ENCODE measurements around the gene NEDD9.
A peak's percentile ranks its signal among the peaks of the same experiment; 100 is the strongest.

NEDD9 gene

DNA sequence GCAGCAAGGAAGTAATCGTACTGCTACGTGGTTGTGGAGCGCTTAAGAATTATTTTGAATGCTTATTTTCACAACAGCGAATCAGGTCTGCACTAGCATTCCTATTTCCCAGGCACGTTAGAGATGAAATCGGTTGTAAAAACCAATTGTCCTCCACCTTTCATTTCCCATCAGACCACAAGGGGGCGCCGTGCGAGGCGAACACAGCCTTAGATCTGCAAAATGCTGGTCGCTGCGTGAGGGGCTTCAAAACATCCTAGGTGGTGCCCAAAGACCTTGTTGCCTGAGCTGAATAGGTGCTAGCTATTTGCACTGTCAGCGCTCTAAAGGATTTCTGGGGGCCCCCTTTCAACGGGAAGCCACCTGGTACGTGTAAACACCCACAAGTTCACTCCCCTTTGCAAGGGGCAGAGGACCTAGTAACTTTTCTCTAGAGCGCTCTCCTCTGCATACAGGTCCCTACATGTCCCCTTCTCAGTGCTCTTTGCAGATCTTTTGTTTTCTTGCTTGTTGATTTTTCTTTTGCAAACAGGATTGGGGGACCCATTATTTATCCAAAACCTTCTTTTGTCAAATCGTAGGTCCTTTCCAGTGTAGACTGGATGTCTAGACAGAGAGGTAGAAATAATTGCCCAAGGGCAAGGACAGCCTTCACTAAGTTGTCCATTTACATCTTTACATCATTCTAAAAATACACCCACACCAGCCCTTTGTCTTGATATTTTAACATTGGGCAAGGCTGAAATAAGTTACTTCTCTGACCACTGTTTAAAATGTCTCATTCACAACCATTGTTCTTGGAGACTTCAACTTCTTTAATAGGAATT, 59.8 kb downstream of the NEDD9 start:
- DNase-seq = no peak

DNA sequence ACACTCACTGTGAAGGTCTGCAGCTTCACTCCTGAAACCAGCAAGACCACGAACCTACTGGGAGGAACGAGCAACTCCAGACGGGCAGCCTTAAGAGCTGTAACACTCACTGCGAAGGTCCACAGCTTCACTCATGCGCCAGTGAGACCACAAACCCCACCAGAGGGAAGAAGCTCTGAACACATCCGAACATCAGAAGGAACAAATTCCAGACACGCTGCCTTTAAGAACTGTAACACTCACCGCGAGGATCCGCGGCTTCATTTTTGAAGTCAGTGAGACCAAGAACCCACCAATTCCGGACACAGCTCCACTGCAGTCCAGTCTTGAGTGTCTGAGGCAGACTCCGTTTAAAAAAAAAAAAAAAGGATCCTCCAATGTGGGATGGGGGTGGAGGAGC, 60.5 kb downstream of the NEDD9 start:
- no peak for DNase-seq

DNA sequence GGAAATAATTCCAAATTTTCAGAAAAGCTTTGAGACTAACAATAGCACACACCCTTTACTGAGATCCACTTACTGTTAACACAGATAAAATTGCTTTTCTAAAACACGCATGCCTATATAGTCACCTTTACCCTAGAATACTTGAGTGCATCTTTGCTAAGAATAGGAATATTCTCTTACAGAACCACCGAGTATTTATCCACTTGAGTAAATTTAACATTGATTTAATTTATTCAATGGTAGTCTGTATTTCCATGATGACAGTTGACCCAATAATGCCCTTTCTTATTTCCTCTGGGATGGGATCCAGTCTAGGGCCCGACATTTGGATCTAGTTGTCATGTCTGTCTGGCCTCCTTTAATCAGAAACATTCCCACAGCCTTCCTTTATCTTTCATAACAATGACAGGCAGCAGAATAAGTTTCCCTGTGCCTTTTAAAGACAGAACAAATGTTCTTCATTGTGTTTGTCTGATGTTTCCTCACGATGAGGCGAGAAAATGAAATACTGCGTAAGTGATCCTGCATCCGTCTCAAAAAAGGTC, 64.3 kb downstream of the NEDD9 start:
- DNase-seq = no peak

DNA sequence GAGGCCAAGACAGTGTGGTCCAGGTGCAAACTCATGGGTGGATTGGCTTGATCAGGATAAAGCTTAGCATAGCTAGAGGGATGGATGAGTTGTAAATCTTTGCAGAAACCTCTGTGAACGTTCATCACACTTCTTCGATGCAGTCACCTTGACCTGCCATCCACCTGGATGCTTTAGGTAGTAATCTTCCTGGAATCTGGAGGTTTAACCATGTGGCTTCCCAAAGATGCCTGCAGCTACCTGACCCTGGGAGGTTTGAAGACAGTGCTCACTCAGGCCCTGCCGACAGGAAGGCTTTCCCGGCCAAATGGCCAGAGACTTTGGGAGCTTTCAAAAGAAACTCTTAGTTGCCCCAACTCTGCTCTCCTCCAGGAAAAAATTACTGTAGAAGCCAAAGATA, 65.5 kb downstream of the NEDD9 start:
- DNase-seq = no peak

DNA sequence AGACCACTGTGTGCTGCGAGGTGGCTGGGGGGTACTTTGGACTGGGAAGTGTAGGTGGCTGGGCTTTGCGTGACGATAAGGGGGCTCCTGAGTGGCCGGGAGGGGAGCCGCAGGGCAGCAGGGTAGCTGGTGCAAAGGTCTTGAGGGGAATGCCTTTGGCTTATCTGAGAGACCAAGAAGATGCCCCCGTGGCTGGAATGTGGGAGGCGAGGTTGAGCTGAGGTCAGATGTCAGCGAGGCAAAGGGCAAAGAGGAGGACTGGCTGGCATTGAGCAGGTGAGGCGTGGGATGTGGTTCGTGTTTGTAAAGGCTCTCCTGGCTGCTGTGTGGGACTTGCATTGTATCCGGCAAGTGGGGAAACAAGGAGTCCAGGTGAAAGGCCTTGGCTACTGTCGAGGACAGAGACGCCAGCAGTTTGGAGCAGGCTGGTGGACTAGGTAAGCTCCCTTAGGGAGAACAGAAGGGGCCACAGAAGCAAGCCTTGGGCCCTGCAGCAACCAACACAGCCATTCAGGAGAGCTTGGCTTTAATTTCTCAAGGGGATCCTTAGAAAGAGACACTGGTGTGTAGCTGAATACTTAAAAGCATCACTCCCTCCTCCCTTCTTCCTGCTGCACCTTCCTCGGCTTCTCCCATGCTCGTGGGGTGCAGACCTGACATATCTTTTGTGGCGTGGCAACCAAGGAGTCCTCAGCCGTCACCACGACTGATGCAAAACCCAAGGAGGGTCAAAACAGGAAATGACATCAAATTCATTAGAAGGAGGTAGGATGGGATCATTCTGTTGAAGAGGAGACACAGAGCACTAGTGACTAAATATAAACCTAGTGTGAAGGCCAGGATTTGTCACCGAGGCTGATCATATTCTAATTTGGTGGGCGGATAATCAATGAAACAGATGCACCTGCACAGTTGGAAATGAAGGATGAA, 67.5 kb downstream of the NEDD9 start:
- DNase-seq = no peak

DNA sequence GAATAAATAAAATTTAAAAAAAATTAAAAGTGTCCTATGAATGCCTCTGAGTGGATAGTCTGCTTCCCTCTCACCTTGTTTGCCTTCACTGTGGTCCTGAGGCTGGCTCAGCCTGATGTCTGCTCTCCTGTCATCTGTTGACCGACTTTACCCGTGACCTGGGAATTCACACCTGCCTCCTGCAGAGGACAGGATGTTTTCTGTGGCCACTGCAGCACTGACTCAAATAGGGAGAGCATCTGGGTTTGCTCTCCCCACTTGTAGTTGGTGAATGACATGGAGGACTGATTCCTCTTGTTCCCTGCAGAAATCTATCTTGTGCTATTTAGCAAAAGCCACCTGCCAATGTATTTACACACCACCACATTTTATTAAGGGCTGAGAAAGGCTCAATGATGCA, 68.5 kb downstream of the NEDD9 start:
- DNase-seq = no peak

DNA sequence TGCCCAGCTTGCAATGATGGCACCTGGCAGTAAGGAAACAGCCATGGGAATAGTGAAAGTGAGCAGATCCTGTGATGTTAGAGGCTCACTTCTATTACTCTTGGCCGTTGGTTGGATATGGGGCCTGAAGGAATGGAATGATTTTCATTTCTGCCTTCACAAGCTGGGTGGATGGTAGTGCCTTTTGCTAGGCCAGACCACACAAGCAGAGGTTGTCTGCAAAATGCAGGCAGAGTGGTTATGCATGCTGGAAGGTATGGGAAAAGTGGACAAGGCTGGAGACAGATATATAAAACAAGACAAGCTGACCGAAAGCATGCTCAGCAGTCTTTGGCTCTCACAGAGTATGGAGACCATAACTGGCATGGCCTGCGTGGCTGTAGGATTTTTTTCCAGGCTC, 70.2 kb downstream of the NEDD9 start:
- DNase-seq = no peak

DNA sequence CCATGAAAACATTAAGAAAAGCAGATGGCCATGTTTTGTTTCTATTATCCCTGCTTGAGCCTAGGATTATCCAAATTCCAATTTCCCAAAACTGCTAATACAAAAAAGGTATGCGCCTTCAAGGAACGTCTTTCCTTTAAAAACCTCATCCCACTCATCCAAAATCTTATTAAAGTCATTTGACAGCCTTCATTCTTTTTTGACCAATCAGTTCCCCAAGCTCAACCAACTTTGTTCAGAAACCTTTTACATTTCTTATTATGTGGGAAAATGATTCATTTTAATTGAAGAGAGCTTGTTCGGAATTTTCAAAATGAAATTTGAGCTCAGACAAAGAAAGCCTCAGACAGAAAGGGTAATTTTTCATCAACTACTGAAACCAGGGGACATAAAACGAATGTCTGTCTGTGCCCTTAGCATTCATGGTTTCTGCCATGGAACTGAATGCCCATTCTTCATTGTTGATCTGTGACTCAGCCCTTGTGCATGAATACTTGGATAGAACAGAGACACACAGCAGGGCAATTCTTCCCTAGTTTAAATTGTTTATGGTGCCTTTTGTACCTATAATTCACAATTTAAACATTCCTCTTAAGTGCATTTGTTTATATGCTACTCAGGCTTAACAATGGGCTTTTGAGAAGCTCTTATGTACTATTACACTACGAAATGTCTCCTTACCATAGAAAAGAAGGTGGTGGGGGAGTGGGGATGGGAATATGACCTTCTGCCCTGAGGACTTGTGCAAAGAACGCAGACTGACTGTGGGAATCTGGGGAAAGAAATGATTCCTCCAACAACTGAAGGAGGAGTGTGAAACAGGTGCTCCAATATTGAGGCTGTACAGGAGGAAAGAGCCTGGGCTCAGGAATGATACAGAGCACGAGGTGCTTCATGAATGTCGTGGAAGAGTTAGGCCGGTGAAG, 71.2 kb downstream of the NEDD9 start:
- no peak for DNase-seq

DNA sequence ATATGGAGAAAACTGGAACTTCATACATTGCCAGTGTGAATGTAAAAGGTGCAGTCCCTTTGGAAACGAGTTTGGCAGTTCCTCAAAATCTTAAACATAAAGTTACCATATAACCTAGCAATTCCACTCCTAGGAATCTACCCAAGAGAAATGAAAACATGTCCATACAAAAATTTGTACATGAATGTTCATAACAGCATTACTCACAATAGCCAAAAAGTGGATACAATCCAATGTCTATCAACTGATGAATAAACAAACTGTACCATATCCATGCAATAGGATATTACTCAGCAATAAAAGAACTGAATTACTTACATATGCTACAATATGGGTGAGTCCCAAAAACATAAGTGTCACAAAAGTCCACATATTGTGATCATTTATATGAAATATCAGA, 72.3 kb downstream of the NEDD9 start:
- DNase-seq = no peak

DNA sequence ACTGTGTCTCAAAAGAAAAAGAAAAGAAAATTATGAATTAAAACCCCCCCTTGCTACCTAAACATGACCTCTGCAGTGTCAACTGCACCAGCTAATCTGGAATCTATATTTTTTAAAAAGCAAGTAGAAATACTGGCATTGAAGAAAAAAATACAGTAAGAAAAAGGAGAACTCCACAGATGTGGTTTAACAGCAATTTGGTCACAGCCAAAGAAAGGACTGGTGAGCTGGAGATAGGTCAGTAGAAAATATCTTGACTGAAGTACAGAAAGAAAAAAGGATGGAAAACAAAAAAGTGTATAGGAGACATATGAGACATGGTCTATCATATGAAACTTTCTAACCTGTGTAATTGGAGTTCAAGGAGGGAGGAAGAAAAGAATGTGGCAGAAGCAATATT, 76.9 kb downstream of the NEDD9 start:
- DNase-seq = no peak

DNA sequence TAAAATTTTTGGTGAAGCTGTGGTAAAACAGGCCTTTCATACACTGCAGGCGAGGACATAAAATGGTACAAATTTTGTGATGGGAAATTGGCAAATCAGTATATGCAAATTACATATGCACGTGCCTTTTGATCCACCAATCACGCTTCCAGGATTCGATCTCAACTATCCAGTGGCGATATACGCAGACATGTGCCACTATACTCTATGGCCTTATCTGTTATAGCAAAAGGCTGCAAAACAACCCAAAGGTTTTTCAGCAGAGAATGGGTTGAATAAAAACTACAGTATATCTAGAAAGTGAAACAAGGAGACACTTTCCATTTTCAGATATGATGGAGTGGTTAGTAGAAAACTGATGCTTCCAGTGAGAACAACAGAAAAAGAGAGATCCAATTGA, 79.0 kb downstream of the NEDD9 start:
- DNase-seq = no peak

DNA sequence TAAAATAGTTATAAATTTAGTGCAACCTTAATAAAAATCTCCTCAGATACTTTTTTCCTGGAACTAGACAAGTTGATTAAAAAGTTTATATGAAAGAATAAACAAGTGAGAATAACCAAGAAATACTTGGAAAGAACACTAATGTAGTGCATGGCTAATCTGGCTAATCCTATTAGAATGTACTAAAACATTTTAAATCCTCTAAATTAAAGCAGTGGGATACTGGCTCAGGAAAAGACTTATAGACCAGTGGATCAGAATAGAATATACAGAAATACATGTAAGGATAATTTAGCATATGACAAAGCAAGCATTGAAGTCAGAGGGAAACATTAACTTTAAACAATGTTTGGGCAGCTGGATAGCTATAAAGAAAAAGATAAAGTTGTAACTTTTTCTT, 79.9 kb downstream of the NEDD9 start:
- DNase-seq = no peak

DNA sequence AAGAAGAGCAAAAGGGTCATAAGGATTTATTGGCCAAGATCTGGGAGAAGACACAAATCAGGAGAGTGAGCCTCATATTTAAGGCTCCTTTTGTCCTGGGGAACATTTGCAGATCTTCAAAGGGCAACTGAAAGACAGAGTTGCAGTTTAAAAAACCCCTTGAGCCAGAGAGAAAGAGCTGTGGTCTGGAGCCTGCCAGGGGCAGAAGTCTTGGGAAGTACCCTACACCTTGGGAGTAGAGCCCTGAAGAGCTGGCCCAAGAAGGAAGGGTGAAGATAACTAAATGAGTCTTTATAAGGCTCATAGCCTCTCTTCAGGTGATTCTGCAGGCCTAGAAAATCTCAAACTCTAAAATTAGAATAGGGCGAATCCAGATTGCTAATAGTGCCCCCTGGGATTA, 81.0 kb downstream of the NEDD9 start:
- no peak for DNase-seq

DNA sequence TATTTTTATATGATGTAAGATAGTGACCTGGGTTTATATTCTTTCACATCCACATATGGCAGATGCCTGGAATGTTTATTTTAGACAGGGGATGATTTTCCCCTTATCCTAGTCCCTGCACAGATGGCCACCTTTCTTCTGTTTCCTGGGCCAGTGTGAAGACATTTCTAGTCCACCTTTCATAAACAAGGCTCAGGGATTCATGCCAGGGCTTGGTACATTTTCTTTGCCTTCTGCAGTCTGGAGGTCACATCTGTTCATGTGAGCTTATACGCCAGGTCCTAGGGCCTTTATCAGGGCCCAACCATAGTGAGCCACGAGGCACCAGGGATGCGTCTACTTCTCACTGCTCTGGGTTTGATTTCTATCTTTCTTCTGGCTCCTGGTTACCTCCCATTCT, 82.9 kb downstream of the NEDD9 start:
- no peak for DNase-seq

DNA sequence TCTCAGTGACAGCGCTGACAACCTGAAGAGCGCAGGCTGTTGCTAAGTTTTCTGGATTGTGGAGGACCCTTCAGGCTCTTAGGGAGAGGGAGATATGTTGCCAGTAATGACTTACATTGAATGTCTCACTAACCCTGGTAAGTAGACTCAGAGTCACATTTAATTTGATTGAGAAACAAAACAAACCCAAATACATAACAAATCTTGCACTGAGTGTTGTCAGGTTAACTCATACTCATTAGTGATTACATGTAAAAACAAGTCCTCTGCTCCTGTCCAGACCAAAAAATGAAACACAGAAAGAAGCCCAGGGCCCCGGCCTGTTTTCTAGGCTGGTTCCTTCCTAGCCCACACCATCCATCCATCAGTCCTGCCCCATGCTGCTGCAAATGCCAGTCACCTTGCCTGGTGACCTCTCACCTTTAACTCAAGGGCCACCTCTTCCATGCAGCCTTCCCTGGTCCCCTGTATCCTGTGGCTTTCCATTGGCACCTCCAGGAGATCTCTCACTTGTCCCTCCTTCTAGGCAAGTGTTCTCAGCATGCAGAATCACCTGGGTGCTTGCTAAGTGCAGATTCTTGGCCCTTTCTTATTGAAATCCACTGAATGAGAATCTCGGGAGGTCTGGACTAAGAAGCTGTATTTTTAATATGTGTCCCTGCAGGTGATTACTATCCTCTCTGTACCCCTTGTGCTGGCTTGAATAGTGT, 86.2 kb downstream of the NEDD9 start:
- no peak for DNase-seq

DNA sequence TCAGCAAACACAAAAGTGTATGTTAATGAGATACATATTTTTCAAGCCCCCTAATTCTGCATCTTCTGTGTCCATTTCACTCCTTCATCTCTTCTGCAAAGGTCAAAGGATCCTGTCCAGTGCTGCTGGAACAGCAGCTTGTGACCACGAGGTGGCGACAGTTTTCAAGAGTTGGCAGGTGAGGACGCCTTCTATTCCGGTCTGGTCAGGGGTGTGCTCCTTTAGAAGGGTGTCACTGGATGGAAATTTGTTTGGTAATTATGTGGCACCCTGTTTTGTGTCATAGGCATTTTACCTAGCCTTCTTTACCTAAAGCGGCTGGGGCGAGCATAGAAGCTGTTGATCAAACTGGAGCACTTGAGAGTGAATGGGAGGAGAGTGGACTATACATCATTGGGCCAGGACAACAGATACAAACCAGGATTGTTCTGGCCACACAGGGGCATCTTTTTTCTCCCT, 88.0 kb downstream of the NEDD9 start:
- DNase-seq = peak; percentile 22

DNA sequence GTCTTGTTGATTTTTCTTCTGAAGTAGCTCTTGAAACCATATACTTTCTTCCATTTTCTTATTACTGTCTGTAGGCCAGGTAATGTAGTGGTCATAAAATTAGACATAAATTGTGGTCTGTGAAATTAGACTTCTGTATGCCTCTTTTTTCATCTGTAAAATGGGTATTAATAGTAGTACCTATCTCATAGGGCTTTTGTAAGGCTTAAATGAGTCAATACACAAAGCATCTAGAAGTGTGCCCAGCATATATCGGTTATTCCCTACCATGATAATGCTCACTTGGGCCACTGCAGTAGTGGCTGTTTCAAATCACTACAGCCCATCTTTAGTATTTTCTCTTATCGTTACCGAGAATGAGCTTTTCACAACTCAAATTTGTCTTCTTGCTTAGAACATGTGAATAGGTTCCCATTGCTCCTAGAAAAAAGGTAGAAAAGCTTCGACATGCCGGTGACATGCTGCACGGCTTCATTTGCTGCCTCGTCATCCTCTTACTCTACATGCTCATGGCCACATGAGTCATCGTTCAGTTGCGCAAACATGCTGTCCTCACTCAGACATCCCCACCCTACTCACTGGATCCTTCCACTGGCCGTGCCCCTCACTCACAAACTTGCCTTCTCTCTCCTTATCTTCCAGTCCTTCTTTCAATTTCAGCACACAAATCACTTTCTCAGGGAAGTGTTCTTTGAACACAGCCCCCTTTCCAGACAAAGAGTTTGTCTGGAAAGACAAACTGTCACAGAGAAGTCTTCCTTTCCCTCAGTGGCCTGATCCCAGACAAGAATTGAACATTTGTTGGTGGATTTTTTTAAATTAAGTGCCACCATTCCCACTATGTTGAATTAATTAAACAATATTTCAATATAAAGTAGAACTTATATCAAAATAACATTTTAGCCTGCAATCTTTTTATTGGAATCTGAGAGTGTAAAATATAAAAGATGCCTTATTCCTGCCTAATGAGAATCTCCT, 88.8 kb downstream of the NEDD9 start:
- DNase-seq = no peak

DNA sequence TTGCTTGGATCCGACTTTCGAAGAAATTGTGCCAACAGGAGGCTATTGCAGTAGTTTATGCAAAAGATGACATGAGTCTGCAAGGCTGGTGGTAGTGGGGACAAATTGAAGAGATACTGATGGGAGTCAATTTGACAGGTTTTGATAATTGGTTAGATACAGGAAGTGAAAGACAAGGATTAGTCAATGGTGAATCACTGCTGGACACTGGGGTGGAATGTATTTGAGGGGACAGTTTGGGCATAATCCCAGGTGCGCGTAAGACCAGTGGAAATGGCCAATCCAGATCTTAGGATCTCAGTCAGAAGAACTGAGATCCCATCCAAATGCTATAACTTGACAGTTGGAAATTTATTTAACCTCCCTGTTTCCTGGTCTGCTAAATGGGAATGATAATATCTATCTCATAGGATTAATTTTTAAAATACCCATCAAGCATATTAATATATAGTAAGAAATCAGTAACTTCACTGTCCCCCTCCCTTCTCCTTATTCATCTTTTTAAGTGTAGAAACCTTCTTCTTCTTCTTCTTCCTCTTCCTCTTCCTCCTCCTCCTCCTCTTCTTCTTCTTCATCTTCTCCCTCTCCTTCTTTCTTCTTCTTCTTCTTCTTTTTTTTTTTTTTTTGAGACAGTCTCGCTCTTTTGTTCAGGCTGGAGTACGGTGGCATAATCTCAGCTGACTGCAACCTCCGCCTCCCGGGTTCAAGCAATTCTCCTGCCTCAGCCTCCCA, 90.0 kb downstream of the NEDD9 start:
- no peak for DNase-seq

DNA sequence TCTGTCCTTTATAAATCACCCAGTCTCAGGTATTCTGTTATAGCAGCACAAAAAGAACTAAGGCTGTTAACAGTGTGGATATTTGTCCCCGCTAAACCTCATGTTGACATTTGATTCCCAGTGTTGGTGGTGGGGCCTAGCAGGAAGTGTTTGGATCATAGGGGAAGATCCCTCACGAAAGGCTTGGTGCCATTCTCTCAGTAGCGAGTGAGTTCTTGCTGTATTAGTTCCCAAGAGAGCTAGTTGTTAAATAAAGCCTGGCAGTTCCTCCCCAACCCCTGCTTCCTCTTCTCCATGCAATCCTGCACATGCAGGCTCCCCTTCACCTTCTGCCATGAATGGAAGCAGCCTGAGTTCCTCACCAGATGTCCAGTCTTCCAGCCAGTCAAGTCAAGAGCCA, 91.2 kb downstream of the NEDD9 start:
- no peak for DNase-seq

DNA sequence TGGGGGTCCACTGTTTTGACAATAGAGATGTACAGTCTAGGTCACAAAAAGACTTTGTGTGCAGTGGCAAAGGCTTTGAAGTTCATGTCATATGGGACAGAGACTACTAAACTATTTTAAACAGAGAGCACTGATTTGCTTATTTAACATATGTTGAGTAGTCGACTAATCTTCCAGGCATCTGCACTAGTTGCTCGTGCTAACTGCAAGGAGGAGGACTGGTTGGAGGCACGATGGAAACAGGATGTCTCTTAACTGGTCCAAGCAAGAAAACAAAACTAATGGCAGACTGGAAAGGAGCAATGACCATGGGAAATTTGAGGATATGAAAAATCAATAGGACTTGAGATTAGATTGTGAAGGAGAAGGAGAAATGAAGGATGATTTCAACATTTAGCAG, 92.4 kb downstream of the NEDD9 start:
- DNase-seq = no peak

Data from DMS79 (cell line).